Activated B cell treated with CpG ODN at 0.5 μM for 24 hours (primary cell): ENCODE measurements around the gene EGF. TPM values are rescaled to one million over a fixed set of nuclear protein-coding genes. Genes with fewer than 3 reads are reported as not detected.

Experiments used
- ATAC-seq: fragments of 200-7000 bp; cut with Tn5 transposase; one replicate; pipeline ENCODE4 v1.10.0; 2021; ENCODE audit warnings: low read depth, mild to moderate bottlenecking, moderate library complexity
- CTCF ChIA-PET: fragments of 350-600 bp; sonication (Branson Sonifier 250); formaldehyde crosslinking; loops from one replicate; lab custom pipeline; 2021; ENCODE audit warnings: antibody characterized with exemption; lab: Charles Lee
- POLR2A ChIA-PET: fragments of 350-600 bp; sonication (Branson Sonifier 250); formaldehyde crosslinking; loops from one replicate; lab custom pipeline; 2021; ENCODE audit warnings: antibody characterized with exemption; lab: Charles Lee
- DNase-seq: peaks from one replicate; pipeline ENCODE4 v3.0.0; 2022
- H3K27ac Mint-ChIP-seq: one replicate; pipeline ENCODE4 v1.8.0; 2020; ENCODE audit warnings: mixed read lengths
- H3K27me3 Mint-ChIP-seq: one replicate; pipeline ENCODE4 v1.8.0; 2021; ENCODE audit warnings: mixed read lengths
- H3K36me3 Mint-ChIP-seq: one replicate; pipeline ENCODE4 v1.8.0; 2021; ENCODE audit warnings: low read depth, mixed read lengths
- H3K4me1 Mint-ChIP-seq: one replicate; pipeline ENCODE4 v1.8.0; 2021; ENCODE audit warnings: mixed read lengths
- H3K4me3 Mint-ChIP-seq: one replicate; pipeline ENCODE4 v1.8.0; 2020; ENCODE audit warnings: mild to moderate bottlenecking, mixed read lengths
- H3K9me3 Mint-ChIP-seq: one replicate; pipeline ENCODE4 v1.8.0; 2020; ENCODE audit warnings: mixed read lengths
- intact Hi-C: fragments of 100-400 bp; cut with micrococcal nuclease; formaldehyde crosslinking; loops from one replicate; pipeline ENCODE4 v1.15.1; 2024
- total RNA-seq: library from RNA; stranded (reverse); gene quantifications from 2 replicates; pipeline ENCODE4 v1.2.3, GENCODE V29; 2022
- TF ChIP-seq, protein P1 (sequence below): fragments of 200-600 bp; IDR thresholded peaks from one replicate; pipeline ENCODE4 v1.8.0; 2022; ENCODE audit warnings: antibody characterized with exemption, mild to moderate bottlenecking

The EGF gene
- total RNA-seq, 1 donor from 2014 or later = not detected

DNA sequence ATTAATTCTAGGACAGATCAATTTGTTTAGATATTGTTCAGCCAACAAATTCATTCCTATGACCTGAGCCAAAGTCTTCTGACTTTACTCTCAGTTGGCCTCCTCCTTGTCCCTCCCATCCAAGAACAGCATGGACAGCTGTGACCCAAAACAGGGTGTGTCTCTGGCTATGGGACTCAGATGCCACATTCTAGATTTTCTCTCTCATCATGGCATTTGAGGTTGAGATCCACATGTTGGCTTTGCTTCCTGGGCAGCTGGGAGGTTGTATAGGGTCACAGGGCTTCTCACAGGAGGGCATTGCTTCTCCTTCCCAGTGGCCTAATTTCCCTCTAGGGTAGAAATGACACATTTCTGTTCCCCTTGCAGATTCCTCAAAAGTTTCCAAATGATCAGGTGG, 22.6 kb upstream of the EGF start:
- TF ChIP-seq, protein P1, sequence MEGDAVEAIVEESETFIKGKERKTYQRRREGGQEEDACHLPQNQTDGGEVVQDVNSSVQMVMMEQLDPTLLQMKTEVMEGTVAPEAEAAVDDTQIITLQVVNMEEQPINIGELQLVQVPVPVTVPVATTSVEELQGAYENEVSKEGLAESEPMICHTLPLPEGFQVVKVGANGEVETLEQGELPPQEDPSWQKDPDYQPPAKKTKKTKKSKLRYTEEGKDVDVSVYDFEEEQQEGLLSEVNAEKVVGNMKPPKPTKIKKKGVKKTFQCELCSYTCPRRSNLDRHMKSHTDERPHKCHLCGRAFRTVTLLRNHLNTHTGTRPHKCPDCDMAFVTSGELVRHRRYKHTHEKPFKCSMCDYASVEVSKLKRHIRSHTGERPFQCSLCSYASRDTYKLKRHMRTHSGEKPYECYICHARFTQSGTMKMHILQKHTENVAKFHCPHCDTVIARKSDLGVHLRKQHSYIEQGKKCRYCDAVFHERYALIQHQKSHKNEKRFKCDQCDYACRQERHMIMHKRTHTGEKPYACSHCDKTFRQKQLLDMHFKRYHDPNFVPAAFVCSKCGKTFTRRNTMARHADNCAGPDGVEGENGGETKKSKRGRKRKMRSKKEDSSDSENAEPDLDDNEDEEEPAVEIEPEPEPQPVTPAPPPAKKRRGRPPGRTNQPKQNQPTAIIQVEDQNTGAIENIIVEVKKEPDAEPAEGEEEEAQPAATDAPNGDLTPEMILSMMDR = no peak

DNA sequence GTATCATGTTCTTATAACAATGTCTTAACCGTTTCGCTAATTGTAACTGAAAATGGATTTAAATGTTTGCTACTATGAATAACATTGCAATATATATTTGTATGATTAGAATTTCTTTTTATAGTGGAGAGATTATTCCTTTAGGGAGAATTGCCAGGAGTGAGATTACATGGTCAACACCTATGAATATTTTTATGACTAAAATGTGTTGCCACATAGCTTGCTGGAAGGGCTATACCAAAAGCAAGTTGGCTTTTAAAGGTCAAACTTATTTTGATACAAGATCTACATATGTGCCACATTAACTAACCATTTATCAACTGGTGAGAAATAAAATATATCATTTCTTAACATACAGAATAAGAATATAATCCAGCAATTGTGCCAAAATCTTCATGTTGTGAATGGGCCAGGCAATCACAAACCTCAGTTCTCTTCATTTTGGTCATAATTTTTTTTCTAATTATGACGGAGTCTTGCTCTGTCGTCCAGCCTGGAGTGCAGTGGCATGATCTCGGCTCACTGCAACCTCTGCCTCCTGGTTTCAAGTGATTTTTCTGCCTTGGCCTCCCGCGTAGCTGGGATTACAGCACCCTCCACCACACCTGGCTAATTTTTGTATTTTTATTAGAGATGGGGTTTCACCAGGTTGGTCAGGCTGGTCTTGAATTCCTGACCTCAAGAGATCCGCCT, 10.0 kb upstream of the EGF start:
- ChIA-PET CTCF (no interaction called here), POLR2A (no interaction called here)
- Mint-ChIP-seq H3K9me3 (peaks cover 6% of the 10 kb centered on the region), H3K4me1 (no peaks in the 10 kb centered on the region), H3K27me3 (peaks cover 16% of the 10 kb centered on the region), H3K27ac (no peak overlapping the region), H3K36me3 (no peaks in the 10 kb centered on the region), H3K4me3 (no peak overlapping the region)
- intact Hi-C loops = no loop called here
- ATAC-seq = no peak
- TF ChIP-seq, protein P1 = no peak
- no peak for DNase-seq

More for the DNA sequence above, 22.6 kb upstream of the EGF start:
- Mint-ChIP-seq H3K36me3 (no peaks in the 10 kb centered on the region), H3K9me3 (no peaks in the 10 kb centered on the region), H3K27ac (no peak overlapping the region), H3K27me3 (peaks cover 3% of the 10 kb centered on the region), H3K4me1 (no peaks in the 10 kb centered on the region), H3K4me3 (no peak overlapping the region)
- DNase-seq = no peak
- ATAC-seq = no peak
- ChIA-PET CTCF (no interaction called here), POLR2A (no interaction called here)
- intact Hi-C loops = no loop called here

DNA sequence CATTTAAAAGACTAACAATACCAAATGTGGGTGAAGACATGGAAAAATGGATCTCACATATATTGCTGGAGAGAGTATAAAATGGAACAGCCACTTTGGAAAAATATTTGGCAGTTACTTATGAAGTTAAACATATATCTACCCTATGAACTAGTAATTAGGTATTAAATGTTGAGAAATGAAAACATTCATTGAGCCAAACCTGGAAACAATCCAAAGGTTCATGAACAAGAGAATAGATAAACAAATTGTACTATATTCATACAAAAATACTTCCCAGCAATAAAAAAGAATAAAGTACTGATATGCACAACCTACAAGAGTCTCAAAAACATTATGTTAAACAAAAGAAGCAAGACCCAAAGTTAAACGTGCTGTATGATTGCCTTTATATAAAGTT, 4.0 kb upstream of the EGF start:
- TF ChIP-seq, protein P1 = no peak
- Mint-ChIP-seq H3K4me3 (no peak overlapping the region), H3K27ac (no peak overlapping the region), H3K27me3 (peaks cover 16% of the 10 kb centered on the region), H3K9me3 (peaks cover 6% of the 10 kb centered on the region), H3K36me3 (no peaks in the 10 kb centered on the region), H3K4me1 (no peaks in the 10 kb centered on the region)
- intact Hi-C loops = no loop called here
- no peak for DNase-seq
- ATAC-seq = no peak
- POLR2A ChIA-PET = no interaction called here
- CTCF ChIA-PET = no interaction called here

DNA sequence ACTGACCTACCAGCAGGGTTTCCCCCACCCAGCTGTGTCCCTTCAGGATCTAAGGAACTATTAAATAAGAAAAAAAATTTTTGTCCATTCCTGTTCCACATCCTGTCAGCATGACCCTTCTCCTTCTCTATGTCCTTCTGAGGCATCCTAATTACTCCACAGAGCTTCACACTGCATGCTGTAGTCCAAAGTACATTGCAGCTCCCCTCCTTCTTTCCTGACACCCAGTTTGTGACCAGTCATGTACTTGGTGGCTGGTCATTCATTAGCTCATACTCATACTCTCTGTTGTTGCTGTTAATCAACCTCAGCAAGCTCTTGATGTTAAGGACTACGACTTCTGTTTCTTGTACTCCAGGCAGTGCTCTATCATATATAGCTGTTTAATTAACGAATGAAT, 2.4 kb upstream of the EGF start:
- Mint-ChIP-seq H3K9me3 (peaks cover 6% of the 10 kb centered on the region), H3K27ac (no peak overlapping the region), H3K36me3 (no peaks in the 10 kb centered on the region), H3K4me1 (no peaks in the 10 kb centered on the region), H3K4me3 (no peak overlapping the region), H3K27me3 (peaks cover 17% of the 10 kb centered on the region)
- no peak for ATAC-seq
- DNase-seq = no peak
- TF ChIP-seq, protein P1 = no peak
- ChIA-PET CTCF (no interaction called here), POLR2A (no interaction called here)
- intact Hi-C loops = no loop called here

DNA sequence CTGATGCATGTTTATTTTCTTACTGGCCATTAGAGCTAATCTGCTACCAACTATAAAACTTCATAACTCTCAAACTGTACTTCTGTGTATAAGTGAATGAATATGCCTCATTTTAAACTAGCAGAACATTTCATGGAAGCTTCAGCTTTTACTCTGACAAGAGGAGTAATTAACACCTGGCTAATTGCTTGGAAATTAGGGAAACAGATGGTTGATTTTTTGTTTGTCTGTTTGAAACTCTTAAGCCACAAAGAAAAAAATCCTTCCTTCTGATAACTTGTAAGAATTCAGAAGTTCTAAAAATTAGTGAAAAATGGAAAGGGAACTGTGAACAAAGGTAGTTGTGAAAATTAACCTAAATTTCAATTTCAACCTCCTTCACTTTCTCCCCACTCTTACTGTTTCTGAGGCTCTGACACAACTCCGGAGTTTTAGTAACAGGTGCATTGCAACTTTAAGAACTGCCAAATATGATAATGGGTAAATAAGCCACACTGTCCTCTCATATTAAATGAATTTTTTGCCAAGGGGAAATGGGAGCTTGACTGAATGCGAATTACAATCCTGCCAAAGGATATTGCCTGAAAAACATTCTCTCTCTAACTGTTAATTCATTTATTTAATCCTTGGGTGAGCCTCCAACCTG, 1.0 kb downstream of the EGF start:
- Mint-ChIP-seq H3K4me3 (no peak overlapping the region), H3K27ac (no peak overlapping the region), H3K36me3 (no peaks in the 10 kb centered on the region), H3K27me3 (peaks cover 13% of the 10 kb centered on the region), H3K4me1 (no peaks in the 10 kb centered on the region), H3K9me3 (no peaks in the 10 kb centered on the region)
- ChIA-PET POLR2A (no interaction called here), CTCF (no interaction called here)
- ATAC-seq = no peak
- DNase-seq = no peak
- TF ChIP-seq, protein P1 = no peak
- intact Hi-C loops = no loop called here
